IPS-18a (cell line): ENCODE results near the gene BRI3BP.
"Not testable (repeated sequence)": the region's sequence is repeated elsewhere in the genome, so short reads cannot be mapped to it uniquely, and the experiment has no call there.

ENCODE experiments used
- H3K27ac ChIP-seq: one replicate; pipeline ENCODE4 v1.5.1; 2013; ENCODE audit warnings: low read length
- H3K27me3 ChIP-seq: one replicate; pipeline ENCODE4 v1.6.1; 2013; ENCODE audit warnings: mild to moderate bottlenecking, low read length; ENCODE audit not compliant: control insufficient read depth, insufficient read depth
- H3K36me3 ChIP-seq: one replicate; pipeline ENCODE4 v1.6.1; 2013; ENCODE audit warnings: low read depth, low read length; ENCODE audit not compliant: control insufficient read depth
- H3K4me1 ChIP-seq: one replicate; pipeline ENCODE4 v1.6.1; 2013; ENCODE audit warnings: low read depth, low read length; ENCODE audit not compliant: control insufficient read depth
- H3K4me3 ChIP-seq: one replicate; pipeline ENCODE4 v1.5.1; 2013; ENCODE audit warnings: low read length
- H3K9ac ChIP-seq: one replicate; pipeline ENCODE4 v1.6.1; 2013; ENCODE audit warnings: mild to moderate bottlenecking, low read length, moderate library complexity
- H3K9me3 ChIP-seq: one replicate; pipeline ENCODE4 v1.6.1; 2013; ENCODE audit warnings: low read depth, low read length; ENCODE audit not compliant: control insufficient read depth

The BRI3BP gene

DNA sequence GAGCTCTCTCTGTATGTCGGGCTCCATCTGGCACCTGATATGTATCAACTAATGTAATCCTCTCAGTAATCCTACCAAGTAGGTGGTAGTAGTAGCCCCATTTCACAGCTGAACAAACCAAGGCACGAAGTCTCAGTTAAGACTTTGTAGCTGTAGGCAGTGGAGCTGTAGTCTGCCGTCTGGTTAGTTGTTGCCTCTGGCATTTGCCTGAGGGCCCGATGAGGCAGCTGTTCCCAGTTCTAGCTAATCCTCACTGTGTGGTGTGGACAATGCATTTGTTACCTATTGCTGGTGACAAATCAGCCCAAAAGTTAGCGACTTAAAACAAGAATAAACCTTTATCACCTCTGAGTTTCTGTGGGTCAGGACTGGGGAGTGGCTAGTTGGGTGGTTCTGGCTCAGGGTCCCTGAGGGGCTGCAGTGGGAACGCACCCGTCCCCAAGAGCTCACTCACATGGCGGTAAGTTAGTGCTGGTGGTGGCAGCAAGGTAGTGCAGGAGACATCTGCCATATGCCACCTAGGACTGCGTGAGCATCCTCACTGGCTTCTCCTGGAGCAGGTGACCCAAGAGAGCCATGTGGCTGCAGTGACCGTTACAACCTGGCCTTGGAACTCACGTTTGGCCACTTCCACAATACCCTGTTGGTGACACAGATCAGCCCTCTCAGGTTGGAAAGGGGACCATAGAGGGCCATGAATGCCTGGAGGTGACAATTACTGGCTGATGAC, 77.4 kb downstream of the BRI3BP start:
- Histone ChIP-seq H3K27me3 (no peaks in the 10 kb centered on the region), H3K27ac (no peak overlapping the region), H3K4me3 (no peak overlapping the region), H3K4me1 (no peaks in the 10 kb centered on the region), H3K9me3 (no peaks in the 10 kb centered on the region), H3K36me3 (peaks cover under 1% of the 10 kb centered on the region), H3K9ac (no peak overlapping the region)

DNA sequence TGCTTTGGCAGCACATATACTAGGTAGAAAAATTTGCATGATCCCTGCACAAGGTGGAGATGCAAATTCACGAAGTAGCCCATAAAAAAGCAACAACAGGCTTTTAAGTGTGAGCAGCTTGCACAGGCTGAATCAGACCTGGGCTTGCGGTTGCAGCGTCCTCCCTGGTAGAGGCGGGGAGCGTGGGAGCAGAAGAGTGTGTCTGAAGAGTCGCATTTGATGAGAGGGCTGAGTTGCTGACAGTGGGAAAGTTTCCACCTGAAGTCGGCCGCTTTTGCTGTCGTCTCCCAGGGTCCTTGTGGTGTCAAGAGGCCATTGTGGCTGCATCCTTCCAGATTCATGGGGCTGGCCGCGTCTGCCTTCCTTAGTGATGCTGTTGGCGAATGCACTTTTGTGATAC, 78.0 kb downstream of the BRI3BP start:
- Histone ChIP-seq H3K9me3 (no peaks in the 10 kb centered on the region), H3K4me3 (no peak overlapping the region), H3K27ac (no peak overlapping the region), H3K36me3 (peaks cover 6% of the 10 kb centered on the region), H3K27me3 (no peaks in the 10 kb centered on the region), H3K4me1 (no peaks in the 10 kb centered on the region), H3K9ac (no peak overlapping the region)

DNA sequence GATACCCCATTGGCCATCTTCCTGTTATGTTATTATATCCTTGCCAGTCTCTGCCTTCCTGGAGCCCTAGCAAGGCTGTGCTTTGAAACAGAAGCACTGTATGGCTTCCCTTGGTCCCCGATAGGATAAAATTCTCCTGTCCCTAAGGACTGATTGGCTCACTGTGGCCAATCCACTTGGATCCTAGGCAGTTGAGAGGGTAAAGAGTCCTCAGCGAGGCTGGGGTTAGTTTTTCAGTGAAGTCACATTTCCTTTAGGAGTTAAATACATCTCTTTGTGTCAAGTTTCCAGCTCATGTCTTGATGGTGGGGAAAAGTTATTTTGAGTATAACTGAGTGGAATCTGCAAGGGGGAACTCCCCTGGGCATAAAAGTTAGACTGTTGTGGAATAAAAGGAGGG, 79.1 kb downstream of the BRI3BP start:
- Histone ChIP-seq H3K4me3 (no peak overlapping the region), H3K27me3 (no peaks in the 10 kb centered on the region), H3K9ac (no peak overlapping the region), H3K27ac (no peak overlapping the region), H3K4me1 (no peaks in the 10 kb centered on the region), H3K9me3 (no peaks in the 10 kb centered on the region), H3K36me3 (peaks cover 11% of the 10 kb centered on the region)

DNA sequence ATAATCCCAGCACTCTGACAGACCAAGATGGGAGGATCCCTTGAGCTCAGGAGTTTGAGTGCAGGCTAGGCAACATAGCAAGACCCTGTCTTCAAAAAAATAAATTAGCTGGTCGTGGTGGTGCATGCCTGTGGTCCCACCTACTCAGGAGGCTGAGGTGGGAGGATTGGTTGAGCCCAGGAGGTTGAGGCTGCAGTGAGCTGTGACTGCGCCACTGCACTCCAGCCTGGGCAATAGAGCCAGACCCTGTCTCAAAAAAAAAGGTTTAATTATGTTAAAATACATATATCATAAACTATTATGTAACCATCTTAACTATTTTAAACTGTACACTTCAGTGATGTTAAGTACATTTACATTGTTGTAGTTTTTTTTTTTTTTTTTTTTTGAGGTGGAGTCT, 80.8 kb downstream of the BRI3BP start:
- H3K9ac ChIP-seq, H3K9me3 ChIP-seq, H3K27ac ChIP-seq, H3K4me1 ChIP-seq, H3K4me3 ChIP-seq, H3K27me3 ChIP-seq: not testable (repeated sequence)
- H3K36me3 ChIP-seq: peaks cover 17% of the 10 kb centered on the region

DNA sequence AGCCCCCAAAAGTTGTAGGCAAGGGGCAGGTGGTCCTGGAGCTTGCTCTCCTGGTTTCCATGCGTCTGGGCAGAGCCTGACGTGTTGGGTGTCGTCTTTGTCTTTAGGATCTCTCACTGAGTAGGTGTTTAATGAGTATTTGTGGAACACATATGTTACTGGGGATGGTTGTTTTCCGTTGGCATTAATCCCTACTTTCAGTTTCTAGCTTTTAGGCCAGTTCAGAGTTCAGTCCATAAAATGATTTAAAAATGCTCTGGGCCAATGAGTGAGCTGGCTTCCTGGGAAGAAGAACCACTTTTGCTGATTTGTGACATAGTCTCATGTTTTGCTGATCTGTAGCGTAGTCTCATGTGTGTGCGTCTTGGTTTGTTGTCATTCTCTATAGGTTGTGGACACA, 82.7 kb downstream of the BRI3BP start:
- Histone ChIP-seq H3K9ac (no peak overlapping the region), H3K27ac (no peak overlapping the region), H3K4me3 (no peak overlapping the region), H3K36me3 (peaks cover 21% of the 10 kb centered on the region), H3K4me1 (no peaks in the 10 kb centered on the region), H3K9me3 (no peaks in the 10 kb centered on the region), H3K27me3 (no peaks in the 10 kb centered on the region)

DNA sequence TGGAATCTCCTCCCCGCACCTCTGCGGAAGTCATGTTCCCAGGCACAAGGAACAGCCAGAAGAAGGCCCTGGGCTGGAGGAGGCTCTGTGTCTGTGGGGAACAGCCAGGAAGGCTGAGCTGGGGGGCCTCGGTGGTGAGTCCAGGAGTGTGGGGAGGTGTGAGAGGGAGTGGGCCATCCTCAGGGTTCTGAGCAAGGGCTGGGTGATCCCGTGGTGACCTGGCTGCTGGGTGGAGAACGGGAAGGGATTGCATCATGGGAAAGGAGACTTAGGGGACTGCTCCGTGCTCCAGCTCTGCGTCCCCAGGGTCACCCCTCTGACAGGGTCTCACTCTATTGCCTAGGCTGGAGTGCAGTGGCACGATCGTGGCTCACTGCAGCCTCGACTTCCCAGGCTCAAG, 85.6 kb downstream of the BRI3BP start:
- Histone ChIP-seq H3K27ac (no peak overlapping the region), H3K27me3 (no peaks in the 10 kb centered on the region), H3K9me3 (no peaks in the 10 kb centered on the region), H3K36me3 (peaks cover 21% of the 10 kb centered on the region), H3K9ac (no peak overlapping the region), H3K4me1 (no peaks in the 10 kb centered on the region), H3K4me3 (no peak overlapping the region)

DNA sequence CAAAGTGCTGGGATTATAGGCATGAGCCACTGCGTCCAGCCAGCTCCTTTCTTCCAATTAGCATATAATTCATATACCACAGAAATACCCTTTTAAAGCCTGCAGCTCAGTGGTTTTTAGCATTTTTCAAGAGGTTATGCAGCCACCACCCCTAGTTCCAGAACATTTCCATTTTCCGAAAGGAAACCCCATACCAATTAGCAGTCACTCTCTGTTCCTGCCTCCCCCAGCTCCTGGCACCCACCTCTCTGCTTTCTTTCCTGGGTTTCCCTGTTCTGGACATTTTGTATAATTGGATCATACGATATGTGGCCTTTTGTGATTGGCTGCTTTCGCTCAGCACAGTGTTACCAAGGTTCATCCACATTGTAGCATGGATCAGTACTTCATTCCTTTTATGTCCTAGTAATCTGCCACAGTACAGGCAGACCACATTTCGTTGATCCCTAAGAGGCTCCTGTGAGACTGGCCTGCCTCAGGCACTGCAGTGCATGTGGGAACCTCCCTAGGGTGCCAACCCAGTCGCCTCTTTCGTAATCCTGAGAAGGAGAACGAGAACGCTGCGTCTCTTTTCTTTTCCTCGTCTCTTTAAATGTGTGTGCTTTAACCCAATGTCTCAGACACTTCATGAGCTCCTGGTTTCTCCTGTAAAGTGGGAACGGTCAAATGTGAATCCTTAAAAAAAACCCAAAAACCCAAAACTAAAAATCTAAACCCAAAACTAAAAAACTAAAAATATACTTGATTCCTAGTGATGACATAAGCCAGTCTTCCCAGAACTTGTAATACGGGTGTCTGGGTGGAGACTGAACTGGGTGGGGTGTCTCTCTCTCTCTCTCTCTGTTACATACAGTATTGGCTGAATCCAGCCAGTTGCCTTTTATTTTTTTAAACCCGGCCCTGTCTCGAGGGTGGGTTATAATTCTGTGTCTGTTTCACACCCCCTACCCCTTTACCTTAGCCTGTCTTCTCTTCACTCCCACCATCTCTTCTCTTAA, 86.5 kb downstream of the BRI3BP start:
- no peak overlapping the region for H3K9ac ChIP-seq
- H3K9me3 ChIP-seq: no peaks in the 10 kb centered on the region
- H3K36me3 ChIP-seq: peaks cover 24% of the 10 kb centered on the region
- no peaks in the 10 kb centered on the region for H3K27me3 ChIP-seq
- no peak overlapping the region for H3K4me3 ChIP-seq
- no peak overlapping the region for H3K27ac ChIP-seq
- no peaks in the 10 kb centered on the region for H3K4me1 ChIP-seq
